ENCODE measurements around the gene OXSR1. TPM values are rescaled to one million over a fixed set of nuclear protein-coding genes. Genes with fewer than 3 reads are reported as not detected.
"Not testable (repeated sequence)": the region's sequence is repeated elsewhere in the genome, so short reads cannot be mapped to it uniquely, and the experiment has no call there.

The OXSR1 gene
- total RNA-seq, 3 donors from 2014 or later = 45.3 to 47.4 (median 45.5) TPM

DNA sequence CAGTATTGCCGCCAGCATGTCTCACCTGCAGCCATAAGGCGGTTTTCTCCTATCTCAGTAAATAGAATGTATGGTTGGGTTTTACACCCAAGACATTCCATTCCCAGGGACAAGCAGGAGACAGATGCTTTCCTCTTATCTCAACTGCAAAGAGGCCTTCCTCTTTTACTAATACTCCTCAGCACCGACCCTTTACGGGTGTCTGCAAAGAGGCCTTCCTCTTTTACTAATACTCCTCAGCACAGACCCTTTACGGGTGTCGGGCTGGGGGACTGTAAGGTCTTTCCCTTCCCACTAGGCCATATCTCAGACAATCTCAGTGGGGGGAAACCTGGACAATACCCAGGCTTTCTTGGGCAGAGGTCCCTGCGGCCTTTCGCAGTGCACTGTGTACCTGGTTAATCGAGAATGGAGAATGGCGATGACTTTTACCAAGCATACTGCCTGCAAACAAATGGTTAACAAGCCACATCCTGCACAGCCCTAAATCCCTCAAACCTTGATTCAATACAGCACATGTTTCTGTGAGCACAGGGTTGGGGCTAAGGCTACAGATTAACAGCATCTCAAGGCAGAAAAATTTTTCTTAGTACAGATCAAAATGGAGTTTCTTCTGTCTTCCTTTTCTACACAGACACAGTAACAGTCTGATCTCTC lies 29.6 kb upstream of the OXSR1 start:
- not testable (repeated sequence) for ATAC-seq; H3K27me3 Mint-ChIP-seq (ENCODE audit: low read depth); H3K9me3 Mint-ChIP-seq; H3K36me3 Mint-ChIP-seq (ENCODE audit: insufficient read depth); DNase-seq
- H3K4me3 Mint-ChIP-seq = peak overlapping the region; percentile 86
- peaks cover 57% of the 10 kb centered on the region for H3K4me1 Mint-ChIP-seq (ENCODE audit: low read depth)

GRCh38 chr3:38136393-38136776 lies 29.0 kb upstream of the OXSR1 start:
- H3K27me3 Mint-ChIP-seq (ENCODE audit: low read depth) = no peaks in the 10 kb centered on the region
- H3K4me1 Mint-ChIP-seq (ENCODE audit: low read depth) = peaks cover 62% of the 10 kb centered on the region
- H3K4me3 Mint-ChIP-seq = peak overlapping the region; percentile 86
- ATAC-seq (no peak), DNase-seq (no peak)
- peaks cover 11% of the 10 kb centered on the region for H3K36me3 Mint-ChIP-seq (ENCODE audit: insufficient read depth)
- H3K9me3 Mint-ChIP-seq = no peaks in the 10 kb centered on the region

DNA sequence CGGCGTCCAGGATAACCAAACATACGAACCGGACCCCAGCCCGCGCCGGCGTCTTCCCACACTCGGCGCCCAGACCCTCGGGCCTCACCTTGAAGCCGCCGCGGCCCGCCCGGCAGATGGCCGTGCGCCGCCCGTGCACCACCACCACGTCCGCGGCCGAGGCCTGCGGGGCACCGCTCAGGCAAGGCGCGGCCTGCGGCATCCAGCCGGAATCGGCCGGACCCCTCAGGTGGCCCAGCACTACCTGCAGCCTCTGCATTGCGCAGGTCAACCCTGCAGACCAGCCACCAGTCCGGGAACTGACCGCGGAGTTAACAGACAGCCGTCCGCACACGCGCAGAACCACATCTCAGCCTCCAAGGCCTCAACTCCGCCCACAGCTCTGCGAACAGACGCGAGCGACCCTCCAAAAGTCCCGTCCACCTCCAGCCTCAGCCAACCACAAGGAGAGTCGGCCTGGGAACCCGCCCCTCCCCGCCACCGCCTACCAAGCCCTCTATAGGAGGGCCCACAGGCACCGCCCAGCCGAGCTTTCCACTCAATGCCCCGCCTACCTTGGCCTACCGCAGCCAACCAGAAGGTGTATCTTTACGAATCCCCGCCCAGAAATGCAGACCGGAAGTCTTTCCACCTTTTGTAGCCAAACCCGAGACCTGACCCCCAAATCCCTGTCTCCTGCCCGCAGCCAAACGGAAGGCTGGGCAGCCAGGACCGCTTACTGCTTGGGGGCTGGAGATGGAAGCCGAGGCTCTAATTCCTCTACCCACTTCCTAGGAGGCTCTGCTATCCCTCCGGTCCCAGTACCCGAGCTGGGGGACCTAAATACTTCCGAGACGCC lies 28.3 kb upstream of the OXSR1 start, which contains the start of gene ACAA1:
Gene ACAA1, minus strand, starts transcription at position 351 of the 838 bp plus-strand sequence. Its CDS starts 92 bp downstream, at position 259.
- Mint-ChIP-seq H3K9me3 (no peaks in the 10 kb centered on the region), H3K36me3 (ENCODE audit: insufficient read depth) (peaks cover 13% of the 10 kb centered on the region), H3K4me3 (peak within 1 kb of the TSS; percentile 86), H3K4me1 (ENCODE audit: low read depth) (peaks cover 62% of the 10 kb centered on the region), H3K27me3 (ENCODE audit: low read depth) (no peaks in the 10 kb centered on the region)
- DNase-seq = peak; percentile 96
- peak; percentile 92 to 93 for ATAC-seq

DNA sequence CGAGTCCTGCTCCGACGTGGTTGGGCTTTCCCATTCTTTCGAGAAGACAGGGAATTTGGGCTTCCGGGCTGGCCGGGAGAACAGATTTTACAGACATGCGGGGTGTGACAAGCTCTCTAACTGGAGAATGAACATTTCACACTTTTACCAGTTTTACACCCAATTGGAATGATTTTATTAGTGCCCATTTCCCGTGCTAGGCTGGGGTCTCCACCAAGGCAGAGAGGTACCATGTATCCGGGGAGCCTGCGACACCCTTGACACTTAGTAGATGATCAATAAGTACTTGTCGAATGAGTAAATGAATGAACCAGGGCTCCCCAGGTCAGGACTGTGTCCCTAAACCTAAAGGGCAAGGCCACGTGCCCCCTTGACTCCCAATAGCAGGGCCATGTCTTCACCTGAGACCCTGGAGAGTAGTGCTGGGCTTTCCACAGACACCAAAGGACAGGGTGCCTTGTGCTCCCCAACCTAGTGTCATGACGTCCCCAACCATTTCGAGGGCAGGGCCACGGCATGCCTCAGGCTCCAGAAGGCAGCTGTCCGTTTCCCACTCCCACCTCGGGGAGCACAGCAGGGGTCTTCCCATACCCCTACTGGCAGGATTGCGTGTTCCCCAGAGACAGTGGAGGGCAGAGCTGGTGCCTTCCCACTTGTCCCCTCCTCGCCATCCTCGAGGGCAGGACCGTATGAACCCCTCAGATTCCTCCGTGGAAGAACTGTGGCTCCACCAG lies 27.6 kb upstream of the OXSR1 start:
- ATAC-seq (no peak), DNase-seq (no peak)
- H3K9me3 Mint-ChIP-seq = no peaks in the 10 kb centered on the region
- H3K4me1 Mint-ChIP-seq (ENCODE audit: low read depth) = peaks cover 62% of the 10 kb centered on the region
- peaks cover 15% of the 10 kb centered on the region for H3K36me3 Mint-ChIP-seq (ENCODE audit: insufficient read depth)
- peak overlapping the region; percentile 86 for H3K4me3 Mint-ChIP-seq
- H3K27me3 Mint-ChIP-seq (ENCODE audit: low read depth) = no peaks in the 10 kb centered on the region

- DNase-seq = peak; percentile 83
- no peaks in the 10 kb centered on the region for H3K9me3 Mint-ChIP-seq
- H3K27me3 Mint-ChIP-seq (ENCODE audit: low read depth) = no peaks in the 10 kb centered on the region
- peak; percentile 57 to 58 for ATAC-seq
- H3K4me3 Mint-ChIP-seq = peak within 1 kb of the TSS; percentile 86
- peaks cover 58% of the 10 kb centered on the region for H3K4me1 Mint-ChIP-seq (ENCODE audit: low read depth)
- H3K36me3 Mint-ChIP-seq (ENCODE audit: insufficient read depth) = peaks cover 15% of the 10 kb centered on the region
These were observed 26.8 kb upstream of the OXSR1 start, which contains the start of gene MYD88 for GRCh38 chr3:38138349-38139190. TSS of gene MYD88 (plus strand) at chr3:38138661. CDS start at chr3:38138701, 40 bp downstream.

- ATAC-seq (no peak), DNase-seq (no peak)
- Mint-ChIP-seq H3K27me3 (ENCODE audit: low read depth) (no peaks in the 10 kb centered on the region), H3K4me1 (ENCODE audit: low read depth) (peaks cover 53% of the 10 kb centered on the region), H3K9me3 (no peaks in the 10 kb centered on the region), H3K4me3 (peak overlapping the region; percentile 86), H3K36me3 (ENCODE audit: insufficient read depth) (peaks cover 15% of the 10 kb centered on the region)
These were observed 26.1 kb upstream of the OXSR1 start for GRCh38 chr3:38139191-38139590.

GRCh38 chr3:38139652-38140051 lies 25.7 kb upstream of the OXSR1 start:
- Mint-ChIP-seq H3K4me3 (peak overlapping the region; percentile 86), H3K9me3 (no peaks in the 10 kb centered on the region), H3K4me1 (ENCODE audit: low read depth) (peaks cover 50% of the 10 kb centered on the region), H3K27me3 (ENCODE audit: low read depth) (no peaks in the 10 kb centered on the region), H3K36me3 (ENCODE audit: insufficient read depth) (peaks cover 15% of the 10 kb centered on the region)
- DNase-seq (no peak), ATAC-seq (no peak)

DNA sequence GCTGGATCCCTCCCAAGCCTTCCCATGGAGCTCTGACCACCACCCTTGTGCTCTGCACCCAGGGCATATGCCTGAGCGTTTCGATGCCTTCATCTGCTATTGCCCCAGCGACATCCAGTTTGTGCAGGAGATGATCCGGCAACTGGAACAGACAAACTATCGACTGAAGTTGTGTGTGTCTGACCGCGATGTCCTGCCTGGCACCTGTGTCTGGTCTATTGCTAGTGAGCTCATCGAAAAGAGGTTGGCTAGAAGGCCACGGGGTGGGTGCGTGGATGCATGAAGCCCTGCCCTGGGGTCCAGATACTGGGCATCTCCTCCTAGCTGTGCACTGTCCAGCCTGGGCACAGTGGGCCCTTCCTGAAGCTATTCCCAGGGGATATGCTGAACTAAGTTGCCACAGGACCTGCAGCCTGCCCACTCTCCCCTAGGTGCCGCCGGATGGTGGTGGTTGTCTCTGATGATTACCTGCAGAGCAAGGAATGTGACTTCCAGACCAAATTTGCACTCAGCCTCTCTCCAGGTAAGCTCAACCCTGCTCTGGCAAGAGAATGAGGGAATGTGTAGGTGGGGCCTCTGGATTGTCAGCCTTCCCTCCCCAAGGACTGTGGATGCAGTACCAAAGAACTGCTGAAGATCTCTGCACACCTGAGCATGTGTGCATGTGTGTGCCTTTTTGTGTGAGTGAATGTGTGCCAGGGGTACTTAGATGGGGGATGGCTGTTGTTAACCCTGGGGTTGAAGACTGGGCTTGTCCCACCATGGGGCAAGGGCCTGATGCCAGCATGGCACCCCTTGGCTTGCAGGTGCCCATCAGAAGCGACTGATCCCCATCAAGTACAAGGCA lies 24.8 kb upstream of the OXSR1 start:
- peaks cover 3% of the 10 kb centered on the region for H3K9me3 Mint-ChIP-seq
- no peaks in the 10 kb centered on the region for H3K27me3 Mint-ChIP-seq (ENCODE audit: low read depth)
- peaks cover 42% of the 10 kb centered on the region for H3K4me1 Mint-ChIP-seq (ENCODE audit: low read depth)
- H3K36me3 Mint-ChIP-seq (ENCODE audit: insufficient read depth) = peaks cover 11% of the 10 kb centered on the region
- DNase-seq (no peak), ATAC-seq (no peak)
- peak overlapping the region; percentile 86 for H3K4me3 Mint-ChIP-seq

GRCh38 chr3:38141173-38141951 lies 24.0 kb upstream of the OXSR1 start:
- H3K4me3 Mint-ChIP-seq = no peak overlapping the region
- ATAC-seq (no peak), DNase-seq (no peak)
- peaks cover 11% of the 10 kb centered on the region for H3K36me3 Mint-ChIP-seq (ENCODE audit: insufficient read depth)
- H3K9me3 Mint-ChIP-seq = peaks cover 11% of the 10 kb centered on the region
- H3K4me1 Mint-ChIP-seq (ENCODE audit: low read depth) = peaks cover 35% of the 10 kb centered on the region
- no peaks in the 10 kb centered on the region for H3K27me3 Mint-ChIP-seq (ENCODE audit: low read depth)

DNA sequence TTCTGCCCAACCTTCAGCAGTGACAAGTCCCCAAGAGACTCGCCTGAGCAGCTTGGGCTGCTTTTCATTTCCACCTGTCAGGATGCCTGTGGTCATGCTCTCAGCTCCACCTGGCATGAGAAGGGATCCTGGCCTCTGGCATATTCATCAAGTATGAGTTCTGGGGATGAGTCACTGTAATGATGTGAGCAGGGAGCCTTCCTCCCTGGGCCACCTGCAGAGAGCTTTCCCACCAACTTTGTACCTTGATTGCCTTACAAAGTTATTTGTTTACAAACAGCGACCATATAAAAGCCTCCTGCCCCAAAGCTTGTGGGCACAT lies 23.4 kb upstream of the OXSR1 start:
- H3K4me3 Mint-ChIP-seq = no peak overlapping the region
- DNase-seq (no peak), ATAC-seq (no peak)
- peaks cover 16% of the 10 kb centered on the region for H3K9me3 Mint-ChIP-seq
- peaks cover 35% of the 10 kb centered on the region for H3K4me1 Mint-ChIP-seq (ENCODE audit: low read depth)
- H3K27me3 Mint-ChIP-seq (ENCODE audit: low read depth) = no peaks in the 10 kb centered on the region
- H3K36me3 Mint-ChIP-seq (ENCODE audit: insufficient read depth) = peaks cover 11% of the 10 kb centered on the region

DNA sequence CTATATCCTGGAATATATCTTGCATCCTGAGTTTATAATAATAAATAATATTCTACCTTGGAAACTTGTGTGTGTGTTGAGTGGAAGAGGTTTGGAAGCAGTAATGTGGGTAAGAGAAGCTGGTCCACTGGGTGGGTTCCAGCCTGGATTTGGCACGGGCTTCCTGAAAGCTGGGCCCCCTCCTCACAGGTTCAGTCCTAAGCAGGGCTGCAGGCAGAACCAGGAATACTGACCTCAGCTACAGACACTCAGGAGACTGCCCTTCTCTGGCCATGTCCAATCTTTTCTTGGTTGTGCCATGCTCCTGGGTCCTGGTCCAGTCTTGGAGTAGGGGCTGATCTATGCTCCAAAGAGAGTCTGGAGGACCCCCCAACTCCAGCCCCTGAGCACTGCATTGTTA lies 22.4 kb upstream of the OXSR1 start:
- DNase-seq (no peak), ATAC-seq (no peak)
- Mint-ChIP-seq H3K4me3 (no peak overlapping the region), H3K27me3 (ENCODE audit: low read depth) (no peaks in the 10 kb centered on the region), H3K36me3 (ENCODE audit: insufficient read depth) (peaks cover 11% of the 10 kb centered on the region), H3K9me3 (peaks cover 26% of the 10 kb centered on the region), H3K4me1 (ENCODE audit: low read depth) (peaks cover 29% of the 10 kb centered on the region)

DNA sequence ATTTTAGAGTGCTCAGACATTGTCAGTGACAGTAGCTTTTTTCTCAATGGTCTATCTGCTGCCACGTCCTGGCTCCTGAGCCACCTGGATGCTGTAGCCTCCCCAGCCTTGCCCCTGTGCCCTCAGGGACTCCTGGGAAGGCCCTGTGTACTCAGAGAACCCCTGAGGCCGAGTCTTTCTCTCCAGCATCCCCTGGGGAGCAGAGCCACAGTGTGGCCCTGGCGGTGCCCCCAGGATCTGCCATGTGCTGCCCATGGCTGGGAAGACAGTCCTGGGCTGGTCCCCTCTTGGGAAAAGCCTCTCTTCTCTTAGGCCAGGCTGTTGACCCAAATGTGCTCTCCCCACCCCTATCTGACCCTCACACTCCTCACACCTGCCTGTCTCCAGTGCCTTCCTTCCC lies 21.8 kb upstream of the OXSR1 start:
- peaks cover 11% of the 10 kb centered on the region for H3K36me3 Mint-ChIP-seq (ENCODE audit: insufficient read depth)
- H3K4me3 Mint-ChIP-seq = no peak overlapping the region
- H3K27me3 Mint-ChIP-seq (ENCODE audit: low read depth) = no peaks in the 10 kb centered on the region
- H3K4me1 Mint-ChIP-seq (ENCODE audit: low read depth) = peaks cover 26% of the 10 kb centered on the region
- ATAC-seq (no peak), DNase-seq (no peak)
- H3K9me3 Mint-ChIP-seq = peaks cover 26% of the 10 kb centered on the region
